ENCODE results near the gene CHCHD3. TPM values are rescaled to one million over a fixed set of nuclear protein-coding genes. Genes with fewer than 3 reads are reported as not detected.
A peak's percentile ranks its signal among the peaks of the same experiment; 100 is the strongest.

CHCHD3 gene
- total and polyA plus RNA-seq, 5 donors, result 120 to 150 (median 140) TPM

- DNase-seq (no peak), ATAC-seq (no peak)
- Histone ChIP-seq H3K27me3 (ENCODE audit: control insufficient read depth, insufficient read depth) (no peaks in the 10 kb centered on the region), H3K27ac (ENCODE audit: low read length) (no peak overlapping the region), H3K4me1 (ENCODE audit: control insufficient read depth, insufficient read depth, low read length) (no peaks in the 10 kb centered on the region), H3K4me3 (ENCODE audit: low read length) (no peak overlapping the region), H3K9me3 (ENCODE audit: control insufficient read depth, low read length) (no peaks in the 10 kb centered on the region)
- 96% methylated on average over 4 of the region's 4 CpGs for WGBS
- intact Hi-C loops (cut with DNase I), result no loop called here
Observed at GRCh38 chr7:132842478-132842877, 239.4 kb downstream of the CHCHD3 start.

- Histone ChIP-seq H3K4me1 (ENCODE audit: control insufficient read depth, insufficient read depth, low read length) (peaks cover 2% of the 10 kb centered on the region), H3K4me3 (ENCODE audit: low read length) (no peak overlapping the region), H3K27ac (ENCODE audit: low read length) (no peak overlapping the region), H3K9me3 (ENCODE audit: control insufficient read depth, low read length) (no peaks in the 10 kb centered on the region), H3K27me3 (ENCODE audit: control insufficient read depth, insufficient read depth) (no peaks in the 10 kb centered on the region)
- WGBS, result 19% methylated on average over 1 of the region's 1 CpG
- ATAC-seq (no peak), DNase-seq (no peak)
- intact Hi-C loops (cut with DNase I), result no loop called here
Observed at GRCh38 chr7:132840199-132840598, 241.7 kb downstream of the CHCHD3 start.

DNA sequence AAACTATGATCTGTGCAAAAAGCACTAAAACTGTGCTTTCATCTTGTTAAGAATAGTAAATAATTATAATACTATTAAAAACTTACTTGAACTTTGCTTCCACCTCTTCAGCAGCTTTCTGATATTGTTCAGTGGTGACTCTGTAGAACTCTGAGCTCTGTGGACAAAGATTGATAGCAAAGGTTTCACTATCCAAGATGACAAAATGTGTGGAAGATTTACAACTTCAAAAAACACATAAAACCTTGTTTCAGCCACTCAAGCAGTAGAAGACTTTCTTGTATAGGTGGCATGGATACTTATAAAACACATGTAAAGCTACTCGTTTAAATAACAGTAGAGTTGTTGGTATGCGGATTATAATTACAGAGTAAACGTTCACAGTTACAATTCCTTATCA lies 243.6 kb downstream of the CHCHD3 start:
- Histone ChIP-seq H3K4me1 (ENCODE audit: control insufficient read depth, insufficient read depth, low read length) (peaks cover 2% of the 10 kb centered on the region), H3K27me3 (ENCODE audit: control insufficient read depth, insufficient read depth) (no peaks in the 10 kb centered on the region), H3K4me3 (ENCODE audit: low read length) (no peak overlapping the region), H3K9me3 (ENCODE audit: control insufficient read depth, low read length) (no peaks in the 10 kb centered on the region), H3K27ac (ENCODE audit: low read length) (no peak overlapping the region)
- no peak for ATAC-seq
- 93% methylated on average over 3 of the region's 3 CpGs for WGBS
- DNase-seq, result no peak
- intact Hi-C loops (cut with DNase I), result no loop called here

GRCh38 chr7:132837529-132837928 lies 244.4 kb downstream of the CHCHD3 start:
- H3K27ac ChIP-seq (ENCODE audit: low read length), result no peak overlapping the region
- no peaks in the 10 kb centered on the region for H3K27me3 ChIP-seq (ENCODE audit: control insufficient read depth, insufficient read depth)
- H3K9me3 ChIP-seq (ENCODE audit: control insufficient read depth, low read length), result no peaks in the 10 kb centered on the region
- H3K4me3 ChIP-seq (ENCODE audit: low read length), result no peak overlapping the region
- WGBS, result 60% methylated on average over 3 of the region's 3 CpGs
- ATAC-seq, result peak in 1 of 2 donors; percentile 41
- no peak for DNase-seq
- intact Hi-C loops (cut with DNase I), result no loop called here
- H3K4me1 ChIP-seq (ENCODE audit: control insufficient read depth, insufficient read depth, low read length), result peaks cover 2% of the 10 kb centered on the region

GRCh38 chr7:132836746-132837145 lies 245.1 kb downstream of the CHCHD3 start:
- Histone ChIP-seq H3K9me3 (ENCODE audit: control insufficient read depth, low read length) (no peaks in the 10 kb centered on the region), H3K4me3 (ENCODE audit: low read length) (no peak overlapping the region), H3K4me1 (ENCODE audit: control insufficient read depth, insufficient read depth, low read length) (peaks cover 2% of the 10 kb centered on the region), H3K27me3 (ENCODE audit: control insufficient read depth, insufficient read depth) (no peaks in the 10 kb centered on the region), H3K27ac (ENCODE audit: low read length) (no peak overlapping the region)
- intact Hi-C loops (cut with DNase I), result no loop called here
- DNase-seq (no peak), ATAC-seq (no peak)
- WGBS, result 100% methylated on average over 1 of the region's 1 CpG

DNA sequence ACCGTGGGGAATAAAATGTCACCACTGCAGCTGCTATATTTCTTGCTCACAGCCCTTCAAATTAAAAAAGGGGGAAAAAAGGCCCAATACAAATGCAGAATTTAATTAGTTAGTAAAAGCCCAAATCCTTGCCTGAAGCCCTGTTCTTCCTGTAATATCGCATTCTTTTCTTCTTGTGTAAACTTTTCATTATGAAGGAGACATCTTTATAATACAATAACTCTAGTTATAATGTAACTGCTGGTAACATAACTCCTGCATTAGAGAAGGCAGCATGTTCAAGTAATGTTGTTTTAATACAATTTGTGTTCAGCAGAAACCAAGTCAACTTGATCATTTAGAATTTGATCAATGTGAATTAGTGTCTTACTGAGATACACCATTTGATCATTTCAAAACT lies 250.9 kb downstream of the CHCHD3 start:
- Histone ChIP-seq H3K27ac (ENCODE audit: low read length) (no peak overlapping the region), H3K9me3 (ENCODE audit: control insufficient read depth, low read length) (no peaks in the 10 kb centered on the region), H3K4me1 (ENCODE audit: control insufficient read depth, insufficient read depth, low read length) (no peaks in the 10 kb centered on the region), H3K27me3 (ENCODE audit: control insufficient read depth, insufficient read depth) (no peaks in the 10 kb centered on the region), H3K4me3 (ENCODE audit: low read length) (no peak overlapping the region)
- intact Hi-C loops (cut with DNase I), result no loop called here
- no peak for DNase-seq
- ATAC-seq, result no peak
- WGBS, result 87% methylated on average over 2 of the region's 2 CpGs

- no peak overlapping the region for H3K4me3 ChIP-seq (ENCODE audit: low read length)
- no peaks in the 10 kb centered on the region for H3K9me3 ChIP-seq (ENCODE audit: control insufficient read depth, low read length)
- no peaks in the 10 kb centered on the region for H3K27me3 ChIP-seq (ENCODE audit: control insufficient read depth, insufficient read depth)
- intact Hi-C loops (cut with DNase I), result no loop called here
- no peaks in the 10 kb centered on the region for H3K4me1 ChIP-seq (ENCODE audit: control insufficient read depth, insufficient read depth, low read length)
- ATAC-seq (no peak), DNase-seq (no peak)
- no peak overlapping the region for H3K27ac ChIP-seq (ENCODE audit: low read length)
Observed at GRCh38 chr7:132828502-132828901, 253.4 kb downstream of the CHCHD3 start.

- Histone ChIP-seq H3K4me3 (ENCODE audit: low read length) (no peak overlapping the region), H3K27ac (ENCODE audit: low read length) (no peak overlapping the region), H3K4me1 (ENCODE audit: control insufficient read depth, insufficient read depth, low read length) (no peaks in the 10 kb centered on the region), H3K27me3 (ENCODE audit: control insufficient read depth, insufficient read depth) (no peaks in the 10 kb centered on the region), H3K9me3 (ENCODE audit: control insufficient read depth, low read length) (no peaks in the 10 kb centered on the region)
- peak in 1 of 2 donors; percentile 45 for ATAC-seq
- 79% methylated on average over 6 of the region's 6 CpGs for WGBS
- intact Hi-C loops (cut with DNase I), result no loop called here
- no peak for DNase-seq
Observed at GRCh38 chr7:132825932-132826835, 255.7 kb downstream of the CHCHD3 start.

DNA sequence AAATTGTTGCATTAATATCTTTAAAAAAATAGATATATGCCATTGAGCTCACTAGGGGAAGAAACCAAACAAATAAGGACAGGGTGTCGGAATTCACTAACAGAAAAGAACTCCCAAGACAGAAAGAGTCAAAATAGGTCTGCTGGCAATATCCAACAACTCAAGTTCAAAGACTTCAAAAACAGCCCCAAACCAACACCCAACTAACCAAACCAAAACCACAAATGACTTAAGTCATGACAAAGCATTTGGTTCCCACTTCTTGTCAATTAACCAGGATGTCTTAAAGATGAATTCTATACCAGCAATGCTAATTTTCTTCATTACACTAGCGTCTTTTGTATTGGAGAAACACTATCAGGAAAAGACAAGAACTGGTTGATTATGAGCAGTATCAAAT lies 256.7 kb downstream of the CHCHD3 start:
- no peak overlapping the region for H3K4me3 ChIP-seq (ENCODE audit: low read length)
- H3K27me3 ChIP-seq (ENCODE audit: control insufficient read depth, insufficient read depth), result no peaks in the 10 kb centered on the region
- H3K4me1 ChIP-seq (ENCODE audit: control insufficient read depth, insufficient read depth, low read length), result no peaks in the 10 kb centered on the region
- 96% methylated on average over 2 of the region's 2 CpGs for WGBS
- DNase-seq (no peak), ATAC-seq (no peak)
- H3K9me3 ChIP-seq (ENCODE audit: control insufficient read depth, low read length), result no peaks in the 10 kb centered on the region
- intact Hi-C loops (cut with DNase I), result no loop called here
- no peak overlapping the region for H3K27ac ChIP-seq (ENCODE audit: low read length)

- Histone ChIP-seq H3K27ac (ENCODE audit: low read length) (no peak overlapping the region), H3K9me3 (ENCODE audit: control insufficient read depth, low read length) (no peaks in the 10 kb centered on the region), H3K27me3 (ENCODE audit: control insufficient read depth, insufficient read depth) (no peaks in the 10 kb centered on the region), H3K4me1 (ENCODE audit: control insufficient read depth, insufficient read depth, low read length) (no peaks in the 10 kb centered on the region), H3K4me3 (ENCODE audit: low read length) (no peak overlapping the region)
- 99% methylated on average over 7 of the region's 7 CpGs for WGBS
- intact Hi-C loops (cut with DNase I), result no loop called here
- ATAC-seq (no peak), DNase-seq (no peak)
Observed at GRCh38 chr7:132819648-132820047, 262.2 kb downstream of the CHCHD3 start.

DNA sequence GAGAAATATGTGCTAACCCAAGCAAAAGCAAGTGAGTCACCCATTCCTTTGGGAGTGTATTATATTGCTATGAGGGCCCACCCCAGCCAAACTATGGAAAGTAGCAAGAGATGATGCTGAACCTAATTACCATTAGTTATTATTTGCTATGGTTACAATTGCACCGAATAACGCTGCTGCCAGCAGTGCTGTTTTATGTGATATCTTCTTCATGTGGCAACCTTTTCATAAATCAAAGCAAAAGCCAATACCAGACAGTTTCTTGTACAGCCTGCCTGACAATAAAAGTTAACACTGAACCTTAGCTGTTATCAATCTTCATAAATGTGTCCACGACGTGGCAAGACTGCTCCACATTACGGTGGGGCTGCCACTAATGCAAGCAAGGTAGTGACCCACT lies 263.9 kb downstream of the CHCHD3 start:
- H3K9me3 ChIP-seq (ENCODE audit: control insufficient read depth, low read length), result no peaks in the 10 kb centered on the region
- no peaks in the 10 kb centered on the region for H3K4me1 ChIP-seq (ENCODE audit: control insufficient read depth, insufficient read depth, low read length)
- 91% methylated on average over 5 of the region's 5 CpGs for WGBS
- H3K27ac ChIP-seq (ENCODE audit: low read length), result no peak overlapping the region
- no peaks in the 10 kb centered on the region for H3K27me3 ChIP-seq (ENCODE audit: control insufficient read depth, insufficient read depth)
- ATAC-seq, result no peak
- no peak for DNase-seq
- H3K4me3 ChIP-seq (ENCODE audit: low read length), result no peak overlapping the region
- intact Hi-C loops (cut with DNase I), result no loop called here

Data from right cardiac atrium (tissue), 5 donors.